ENCODE data around the gene FHOD1.

Gene FHOD1

GRCh38 chr16:67277294-67277998 lies 30.2 kb upstream of the FHOD1 start:
- DNase-seq: peak; percentile 70 to 80

DNA sequence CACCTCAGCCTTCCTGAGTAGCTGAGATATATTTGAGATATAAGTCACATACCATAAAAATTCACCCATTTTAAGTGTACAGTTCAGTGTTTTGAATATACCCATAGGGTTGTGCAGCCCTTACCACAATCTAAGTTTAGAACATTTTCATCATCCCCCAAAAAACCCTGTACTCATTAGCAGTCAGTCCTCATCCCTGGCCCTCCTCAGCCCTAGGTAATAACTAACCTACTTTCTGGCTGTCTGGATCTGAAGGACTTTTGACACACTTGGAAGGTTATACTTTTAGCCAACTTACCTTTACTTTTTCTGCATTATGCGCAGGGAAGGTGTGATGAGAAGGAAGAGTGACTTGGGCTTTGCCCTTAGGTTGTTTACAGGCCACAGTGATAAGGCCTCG lies 28.0 kb upstream of the FHOD1 start:
- no peak for DNase-seq

DNA sequence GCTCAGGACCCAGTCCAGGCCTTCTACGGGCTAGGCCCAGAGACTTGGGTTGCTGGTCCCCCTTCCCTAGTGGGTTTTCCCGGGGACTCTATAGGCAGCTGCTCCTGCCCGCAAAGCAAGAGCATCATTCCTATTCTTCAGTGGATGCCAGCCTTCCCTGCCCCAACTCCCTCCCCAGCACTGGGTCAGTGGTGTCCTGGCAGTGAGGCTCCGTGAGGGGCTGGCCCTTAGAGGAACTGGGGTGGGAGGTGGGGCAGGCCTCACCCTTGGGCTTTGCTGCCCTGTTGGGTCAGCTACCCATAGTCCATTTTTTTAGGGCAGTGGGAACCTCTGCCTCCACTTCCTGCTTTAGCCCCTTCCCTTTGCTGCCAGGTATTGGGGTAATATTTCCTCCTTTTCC lies 24.2 kb upstream of the FHOD1 start:
- no peak for DNase-seq

DNA sequence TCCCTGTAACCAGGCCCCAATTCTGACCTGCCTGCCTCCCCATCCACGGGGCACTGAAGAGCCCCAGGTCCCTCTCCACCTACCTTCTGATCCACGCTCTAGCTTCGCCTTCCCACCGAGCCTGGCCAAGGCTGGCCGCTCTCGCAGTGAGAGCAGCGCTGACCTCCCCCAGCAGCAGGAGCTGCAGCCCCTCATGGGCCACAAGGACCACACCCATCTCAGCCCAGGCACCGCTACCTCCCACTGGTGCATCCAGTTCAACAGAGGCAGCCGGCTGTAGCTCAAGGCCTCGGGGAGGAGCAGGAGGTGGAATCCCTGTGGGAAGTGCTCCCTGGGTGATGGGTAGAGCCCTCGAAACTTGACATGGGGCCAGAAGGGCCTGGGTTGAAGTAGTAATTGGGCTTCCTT lies 23.7 kb upstream of the FHOD1 start:
- no peak for DNase-seq

DNA sequence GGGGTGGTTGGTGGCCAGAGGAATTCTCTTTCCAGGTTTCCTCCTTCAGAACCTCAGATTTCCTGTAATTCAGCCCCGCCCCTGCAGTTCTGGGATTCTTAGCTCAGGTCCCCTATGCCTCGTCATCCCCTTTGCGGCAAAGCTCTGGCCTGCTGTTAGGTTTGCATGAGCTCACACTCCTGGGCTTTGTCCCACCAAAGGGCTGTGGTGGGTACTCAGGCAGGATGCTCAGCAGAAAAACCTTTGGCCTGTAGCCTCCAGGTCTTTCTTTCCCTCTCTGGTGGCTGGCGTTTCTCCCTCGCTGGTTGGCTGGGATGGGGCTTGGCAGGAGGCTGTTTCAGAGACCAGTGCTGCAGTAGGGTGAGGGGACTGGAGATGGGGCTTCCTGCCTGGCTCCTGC lies 22.5 kb upstream of the FHOD1 start:
- no peak for DNase-seq

DNA sequence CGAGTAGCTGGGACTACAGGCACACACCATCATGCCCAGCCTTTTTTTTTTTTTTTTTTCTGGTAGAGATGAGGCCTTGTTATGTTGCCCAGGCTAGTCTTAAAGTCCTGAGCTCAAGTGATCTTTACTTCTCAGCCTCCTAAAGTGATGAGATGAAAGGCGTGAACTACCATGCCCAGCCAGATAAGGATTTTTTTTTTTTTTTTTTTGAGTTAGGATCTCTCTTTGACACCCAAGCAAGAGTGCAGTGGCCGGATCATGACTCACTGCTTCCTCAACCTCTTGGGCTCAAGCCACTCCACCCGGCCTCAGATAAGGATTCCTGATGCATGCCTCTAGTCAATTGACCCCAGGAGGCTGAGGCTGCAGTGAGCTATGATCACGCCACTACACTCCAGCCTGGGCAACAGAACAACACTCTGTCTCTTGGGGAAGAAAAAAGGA lies 20.9 kb upstream of the FHOD1 start:
- DNase-seq: peak; percentile 76 to 89

- DNase-seq: no peak
Measured at GRCh38 chr16:67265834-67266233, 18.6 kb upstream of the FHOD1 start.

DNA sequence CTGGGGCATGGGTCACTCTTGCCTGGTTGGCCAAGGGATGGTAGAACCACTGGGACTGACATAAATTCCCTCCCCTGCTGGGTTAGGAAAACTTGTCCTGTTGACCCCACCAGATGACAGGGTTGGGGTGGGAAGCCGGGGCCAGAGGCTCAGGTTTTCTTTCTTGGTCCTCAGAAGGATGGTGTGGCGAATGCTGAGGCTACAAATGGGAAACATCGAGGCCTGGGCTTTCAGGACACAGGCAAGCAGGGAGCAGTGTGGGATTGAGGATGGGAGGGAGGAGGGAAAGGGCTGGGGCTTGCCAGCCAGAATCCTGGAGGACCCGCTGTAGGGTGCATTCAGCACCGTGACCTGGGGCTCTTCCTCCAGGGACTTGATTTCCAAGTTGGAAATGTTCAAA lies 17.6 kb upstream of the FHOD1 start:
- DNase-seq: no peak

GRCh38 chr16:67264277-67264676 lies 17.0 kb upstream of the FHOD1 start:
- DNase-seq: no peak

GRCh38 chr16:67263201-67263600 lies 15.9 kb upstream of the FHOD1 start:
- no peak for DNase-seq

DNA sequence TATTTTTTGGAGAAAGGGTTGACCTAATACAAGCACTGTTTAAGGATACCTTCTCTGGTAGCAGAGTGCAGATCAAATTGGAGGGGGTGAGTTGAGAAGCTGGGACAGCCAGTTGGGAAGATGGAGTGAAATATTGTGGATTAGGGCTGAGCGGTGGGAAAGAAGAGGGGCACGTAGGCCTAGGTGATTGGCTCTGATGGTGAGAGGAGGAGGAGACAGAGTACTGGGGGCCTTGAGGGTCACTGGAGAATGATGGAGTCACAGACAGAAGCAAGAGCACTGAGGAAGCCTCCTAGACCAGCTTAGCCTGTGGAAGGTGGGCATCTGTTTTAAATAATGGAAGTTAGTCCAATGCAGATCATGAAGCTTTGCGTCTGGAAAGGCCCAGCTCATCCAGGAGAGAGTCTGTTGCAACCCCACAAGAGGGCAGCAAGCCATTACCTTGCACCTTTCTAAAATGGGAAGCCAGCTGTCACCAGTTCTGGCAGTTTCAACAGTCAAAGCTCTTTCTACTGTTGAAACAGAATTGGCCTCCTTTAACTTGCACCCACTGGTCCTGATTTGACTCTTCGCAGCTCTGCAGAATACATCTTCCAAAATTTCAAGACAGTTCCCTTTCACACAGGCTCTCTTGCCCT lies 13.3 kb upstream of the FHOD1 start:
- peak in 1 of 2 experiments; percentile 47 for DNase-seq

- DNase-seq: no peak
Measured at GRCh38 chr16:67259705-67260104, 12.4 kb upstream of the FHOD1 start.

DNA sequence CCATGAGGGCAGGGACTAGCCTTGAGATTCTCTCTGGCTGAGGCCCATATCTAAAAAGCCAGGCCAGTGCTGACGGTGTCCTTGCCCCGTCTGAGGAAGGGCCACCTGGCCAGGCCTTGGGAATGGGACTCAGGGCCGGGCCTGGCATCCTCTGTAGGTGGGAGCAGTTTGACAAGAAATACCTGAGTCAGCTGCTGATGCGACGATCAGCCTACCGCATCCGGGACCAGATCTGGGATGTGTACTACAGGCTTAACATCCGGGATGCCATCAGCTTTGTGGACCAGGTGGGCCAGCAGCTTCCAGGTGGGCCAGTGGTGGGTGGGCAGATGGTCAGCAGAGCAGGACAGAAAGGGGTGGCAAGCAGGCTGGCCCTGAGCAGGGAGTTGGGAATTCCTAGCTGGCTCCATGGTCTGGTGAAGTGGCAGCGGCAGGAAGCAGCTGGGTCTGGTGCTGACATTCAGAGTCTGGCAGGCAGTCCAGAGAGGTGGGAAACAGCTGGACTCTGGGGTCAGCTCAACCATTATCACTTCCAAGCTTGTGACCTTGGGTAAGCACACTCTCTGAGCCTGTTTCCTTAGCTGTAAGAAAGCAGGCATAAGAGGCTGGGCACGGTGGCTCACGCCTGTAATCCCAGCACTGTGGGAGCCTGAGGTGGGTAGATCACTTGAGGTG lies 11.0 kb upstream of the FHOD1 start:
- DNase-seq: no peak

- no peak for DNase-seq
Measured at GRCh38 chr16:67257486-67258160, 10.3 kb upstream of the FHOD1 start.

- DNase-seq: no peak
Measured at GRCh38 chr16:67256701-67257230, 9.5 kb upstream of the FHOD1 start.

DNA sequence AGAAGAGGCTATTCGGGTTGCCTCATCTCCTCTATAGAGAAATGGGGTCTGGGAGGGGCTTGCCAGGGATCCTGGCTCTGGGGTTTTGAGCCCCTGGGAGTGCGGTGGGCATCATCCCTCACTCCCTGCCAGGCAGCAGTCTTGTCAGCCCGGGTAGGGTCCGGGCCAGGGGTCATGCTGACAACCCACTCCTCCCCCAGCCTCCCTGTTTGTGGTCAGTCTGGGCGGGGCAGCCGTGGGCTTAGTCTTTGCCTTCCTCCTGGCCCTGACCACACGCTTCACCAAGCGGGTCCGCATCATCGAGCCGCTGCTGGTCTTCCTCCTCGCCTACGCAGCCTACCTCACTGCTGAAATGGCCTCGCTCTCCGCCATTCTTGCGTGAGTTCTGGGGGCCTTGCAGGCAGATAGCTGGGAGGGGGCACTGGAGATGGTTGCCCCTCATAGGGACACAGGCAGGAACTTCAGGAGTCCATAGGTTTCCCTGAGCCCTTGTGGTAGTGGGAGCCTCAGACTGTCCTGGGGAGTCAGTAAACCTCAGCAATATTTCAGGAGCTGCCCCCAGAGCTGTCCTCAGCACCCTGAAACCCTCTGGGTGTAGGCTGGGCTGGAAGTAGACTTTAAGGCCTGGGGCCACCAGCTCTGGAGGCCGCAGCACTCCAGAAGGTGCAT lies 8.4 kb upstream of the FHOD1 start:
- no peak for DNase-seq

- no peak for DNase-seq
Measured at GRCh38 chr16:67254801-67255552, 7.7 kb upstream of the FHOD1 start.

- DNase-seq: no peak
Measured at GRCh38 chr16:67252609-67253497, 5.6 kb upstream of the FHOD1 start.

DNA sequence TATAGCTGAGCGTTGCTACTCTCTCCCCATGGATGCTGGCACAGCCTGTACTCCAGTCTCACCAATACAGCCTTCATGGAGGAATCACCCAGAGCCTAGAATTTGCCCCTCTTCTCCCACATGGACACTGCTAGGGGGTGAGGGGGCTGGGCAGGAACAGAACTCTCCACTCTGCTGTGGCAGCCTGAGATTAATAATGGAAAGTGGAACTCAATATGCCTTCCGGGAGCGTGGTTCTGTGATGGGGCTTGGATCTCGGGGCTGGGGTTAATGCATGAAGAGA lies 2.7 kb upstream of the FHOD1 start:
- no peak for DNase-seq

GRCh38 chr16:67249178-67250044 lies 2.1 kb upstream of the FHOD1 start:
- DNase-seq: no peak
